Uterus (tissue), 2 donors: ENCODE measurements around the gene PBX1.

ENCODE experiments used
- POLR2A ChIP-seq, 2 donors: fragments of 450-650 bp; IDR thresholded peaks; one replicate each; pipeline ENCODE4 v1.6.1; 2016; ENCODE audit warnings: antibody characterized with exemption in 2 of 2, mild to moderate bottlenecking in 1 of 2, moderate library complexity in 1 of 2
- TF ChIP-seq, protein P1 (sequence below), 4 experiments: fragments of 200-600 bp in 2 of 4; fragments of 450-650 bp in 2 of 4; sonication (generic) in 2 of 4; IDR thresholded peaks; one replicate each; pipeline ENCODE4 v1.5.1; 2016 to 2019; ENCODE audit warnings: antibody characterized with exemption in 4 of 4, mild to moderate bottlenecking in 2 of 4, moderate library complexity in 1 of 4

DNA sequence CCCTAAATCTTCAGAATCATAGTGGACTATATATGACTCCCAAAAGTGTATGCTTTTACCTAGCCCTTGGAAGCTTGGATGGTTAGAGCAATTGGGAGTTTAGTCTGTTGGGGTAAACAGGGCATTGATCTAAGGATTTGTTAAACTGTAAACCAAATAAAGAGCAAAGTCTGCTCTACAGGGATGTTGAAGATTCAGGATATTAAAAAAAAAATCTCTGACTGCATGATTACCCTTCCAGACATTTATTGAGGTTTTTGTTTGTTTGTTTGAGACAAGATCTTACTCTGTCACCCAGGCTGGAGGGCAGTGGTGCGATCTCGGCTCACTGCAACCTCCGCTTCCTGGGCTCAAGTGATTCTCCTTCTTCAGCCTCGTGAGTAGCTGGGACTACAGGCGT is 31.6 kb downstream of the PBX1 start:
- TF ChIP-seq POLR2A (IDR thresholded peaks at IDR 0.05): no peak
- TF ChIP-seq, protein P1, sequence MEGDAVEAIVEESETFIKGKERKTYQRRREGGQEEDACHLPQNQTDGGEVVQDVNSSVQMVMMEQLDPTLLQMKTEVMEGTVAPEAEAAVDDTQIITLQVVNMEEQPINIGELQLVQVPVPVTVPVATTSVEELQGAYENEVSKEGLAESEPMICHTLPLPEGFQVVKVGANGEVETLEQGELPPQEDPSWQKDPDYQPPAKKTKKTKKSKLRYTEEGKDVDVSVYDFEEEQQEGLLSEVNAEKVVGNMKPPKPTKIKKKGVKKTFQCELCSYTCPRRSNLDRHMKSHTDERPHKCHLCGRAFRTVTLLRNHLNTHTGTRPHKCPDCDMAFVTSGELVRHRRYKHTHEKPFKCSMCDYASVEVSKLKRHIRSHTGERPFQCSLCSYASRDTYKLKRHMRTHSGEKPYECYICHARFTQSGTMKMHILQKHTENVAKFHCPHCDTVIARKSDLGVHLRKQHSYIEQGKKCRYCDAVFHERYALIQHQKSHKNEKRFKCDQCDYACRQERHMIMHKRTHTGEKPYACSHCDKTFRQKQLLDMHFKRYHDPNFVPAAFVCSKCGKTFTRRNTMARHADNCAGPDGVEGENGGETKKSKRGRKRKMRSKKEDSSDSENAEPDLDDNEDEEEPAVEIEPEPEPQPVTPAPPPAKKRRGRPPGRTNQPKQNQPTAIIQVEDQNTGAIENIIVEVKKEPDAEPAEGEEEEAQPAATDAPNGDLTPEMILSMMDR (IDR thresholded peaks at IDR 0.05): no peak
